Activated CD4-positive, alpha-beta T cell treated with anti-CD3 and anti-CD28 coated beads, Interleukin-2, amount 50 U/mL, for 16 hours (primary cell): ENCODE measurements around the gene DNAI1.
"Not testable (repeated sequence)": the region's sequence is repeated elsewhere in the genome, so short reads cannot be mapped to it uniquely, and the experiment has no call there.

Experiments
- DNase-seq: peaks from one replicate; pipeline ENCODE4 v3.0.0-alpha.2; 2020

DNAI1 gene

GRCh38 chr9:34514816-34515215 is 56.2 kb downstream of the DNAI1 start:
- DNase-seq, result no peak

GRCh38 chr9:34515959-34516358 is 57.4 kb downstream of the DNAI1 start:
- DNase-seq, result no peak

GRCh38 chr9:34517185-34517584 is 58.6 kb downstream of the DNAI1 start:
- DNase-seq, result no peak

GRCh38 chr9:34518110-34518616 is 59.6 kb downstream of the DNAI1 start:
- DNase-seq, result no peak

- DNase-seq, result no peak
Measured at GRCh38 chr9:34518896-34519295, 60.3 kb downstream of the DNAI1 start.

GRCh38 chr9:34519321-34520020 is 60.9 kb downstream of the DNAI1 start:
- DNase-seq, result no peak

- no peak for DNase-seq
Measured at GRCh38 chr9:34520096-34520495, 61.5 kb downstream of the DNAI1 start.

GRCh38 chr9:34520505-34521385 is 62.1 kb downstream of the DNAI1 start:
- no peak for DNase-seq

GRCh38 chr9:34521406-34522045 is 62.9 kb downstream of the DNAI1 start:
- DNase-seq, result no peak

GRCh38 chr9:34522091-34522887 is 63.7 kb downstream of the DNAI1 start:
- no peak for DNase-seq

GRCh38 chr9:34522971-34523797 is 64.6 kb downstream of the DNAI1 start, which contains the start of gene ENHO:
Gene ENHO (minus strand): TSS chr9:34522990. CDS start chr9:34521695, 1,295 bp downstream.
- peak; percentile 91 for DNase-seq

GRCh38 chr9:34524349-34524748 is 65.7 kb downstream of the DNAI1 start:
- DNase-seq, result no peak

- no peak for DNase-seq
Measured at GRCh38 chr9:34526026-34526425, 67.4 kb downstream of the DNAI1 start.

GRCh38 chr9:34532041-34532440 is 73.4 kb downstream of the DNAI1 start:
- DNase-seq, result not testable (repeated sequence)

GRCh38 chr9:34536685-34537084 is 78.1 kb downstream of the DNAI1 start:
- DNase-seq, result no peak

GRCh38 chr9:34540827-34541226 is 82.2 kb downstream of the DNAI1 start:
- DNase-seq, result no peak

- no peak for DNase-seq
Measured at GRCh38 chr9:34541540-34541939, 82.9 kb downstream of the DNAI1 start.

GRCh38 chr9:34544035-34544434 is 85.4 kb downstream of the DNAI1 start:
- no peak for DNase-seq

- no peak for DNase-seq
Measured at GRCh38 chr9:34545497-34545896, 86.9 kb downstream of the DNAI1 start.

GRCh38 chr9:34546102-34546833 is 87.7 kb downstream of the DNAI1 start:
- no peak for DNase-seq
